H1 (cell line): ENCODE measurements around the gene TTC33. TPM values are rescaled to one million over a fixed set of nuclear protein-coding genes. Genes with fewer than 3 reads are reported as not detected.

ENCODE experiments used
- CTCF ChIA-PET: fragments of 300-600 bp; sonication (Branson Sonifier 250); formaldehyde crosslinking; loops from one replicate; lab custom pipeline; 2021; ENCODE audit not compliant: partially characterized antibody; lab: Charles Lee
- POLR2A ChIA-PET: fragments of 300-600 bp; sonication (Branson Sonifier 250); formaldehyde crosslinking; loops from one replicate; lab custom pipeline; 2021; ENCODE audit warnings: inconsistent platforms; ENCODE audit not compliant: partially characterized antibody; lab: Charles Lee
- DNase-seq, 2 experiments: peaks; one replicate each; pipeline versions ENCODE4 v3.0.0 to v3.0.0-alpha.2; 2010 to 2022; ENCODE audit warnings: low spot score in 2 of 2, low read depth in 1 of 2, mixed read lengths in 1 of 2
- FAIRE-seq: peaks from 2 replicates; lab custom pipeline; 2011; peaks lifted over from hg19 to GRCh38; lab: Jason Lieb, UNC
- H2AFZ ChIP-seq: 2 replicates; pipeline ENCODE4 v1.8.1; 2012; ENCODE audit warnings: low read length, inconsistent platforms
- H2AK5ac ChIP-seq: 2 replicates; pipeline ENCODE4 v1.6.1; 2013; ENCODE audit warnings: low read depth, low read length
- H2BK120ac ChIP-seq: replicated peaks from 2 replicates; pipeline ENCODE3; 2013; ENCODE audit warnings: low read depth, low read length, inconsistent platforms
- H2BK12ac ChIP-seq: 2 replicates; pipeline ENCODE4 v1.6.1; 2013; ENCODE audit warnings: low read depth, low read length
- H2BK15ac ChIP-seq: 2 replicates; pipeline ENCODE4 v1.6.1; 2013; ENCODE audit warnings: low read length
- H2BK20ac ChIP-seq: 2 replicates; pipeline ENCODE4 v1.6.1; 2013; ENCODE audit warnings: low read length
- H2BK5ac ChIP-seq: 2 replicates; pipeline ENCODE4 v1.6.1; 2013; ENCODE audit warnings: low read depth, low read length
- H3K14ac ChIP-seq: 2 replicates; pipeline ENCODE4 v1.6.1; 2013; ENCODE audit warnings: inconsistent platforms; ENCODE audit not compliant: insufficient read length
- H3K18ac ChIP-seq: 2 replicates; pipeline ENCODE4 v1.6.1; 2013; ENCODE audit warnings: low read length; ENCODE audit errors: extremely low read depth
- H3K23ac ChIP-seq: 2 replicates; pipeline ENCODE4 v1.6.1; 2013; ENCODE audit warnings: inconsistent platforms; ENCODE audit not compliant: insufficient read length
- H3K23me2 ChIP-seq: 2 replicates; pipeline ENCODE4 v1.6.1; 2013; ENCODE audit warnings: low read depth, low read length
- H3K27ac ChIP-seq: 2 replicates; pipeline ENCODE4 v1.6.1; 2011; ENCODE audit warnings: low read depth, low read length, inconsistent platforms
- H3K27me3 ChIP-seq, 4 experiments: replicated peaks in 1 of 4; 1 replicate in 1 of 4; 2 replicates in 3 of 4; pipeline versions ENCODE4 v1.6.1 to v1.8.1; 2011 to 2013; ENCODE audit warnings: low read length in 3 of 4, mild to moderate bottlenecking in 3 of 4, inconsistent platforms in 2 of 4, mixed read lengths in 2 of 4, moderate library complexity in 1 of 4; ENCODE audit not compliant: control insufficient read depth in 3 of 4, insufficient read depth in 3 of 4; ENCODE audit errors: extremely low read depth in 1 of 4
- H3K36me3 ChIP-seq, 4 experiments: 2 replicates each; pipeline versions ENCODE4 v1.6.1 to v1.8.1; 2011 to 2013; ENCODE audit warnings: mild to moderate bottlenecking in 4 of 4, low read length in 3 of 4, moderate library complexity in 2 of 4, control low read depth in 1 of 4, inconsistent platforms in 1 of 4; ENCODE audit not compliant: insufficient read depth in 4 of 4, control insufficient read depth in 2 of 4
- H3K4ac ChIP-seq: replicated peaks from 2 replicates; pipeline ENCODE3; 2013; ENCODE audit warnings: low read length, low read depth, mixed read lengths, inconsistent platforms; ENCODE audit not compliant: insufficient read length
- H3K4me1 ChIP-seq, 4 experiments: replicated peaks in 1 of 4; 1 replicate in 1 of 4; 2 replicates in 3 of 4; pipeline versions ENCODE4 v1.6.1 to v1.8.1; 2011 to 2013; ENCODE audit warnings: low read length in 3 of 4, inconsistent platforms in 2 of 4, mixed read lengths in 1 of 4; ENCODE audit not compliant: insufficient read depth in 4 of 4, control insufficient read depth in 3 of 4
- H3K4me2 ChIP-seq, 2 experiments: 2 replicates each; pipeline versions ENCODE4 v1.6.1 to v1.8.1; 2011 to 2013; ENCODE audit warnings: low read depth in 2 of 2, low read length in 2 of 2, control low read depth in 1 of 2, inconsistent platforms in 1 of 2, mild to moderate bottlenecking in 1 of 2; ENCODE audit not compliant: insufficient read depth in 1 of 2
- H3K4me3 ChIP-seq, 4 experiments: fragments of 200-600, 300-600 bp in 1 of 4; sonication (generic), shearing (Covaris generic), sonication (Bioruptor Twin) in 1 of 4; 2 replicates each; pipeline versions ENCODE4 v1.5.1 to v1.8.1; 2011 to 2016; ENCODE audit warnings: low read length in 4 of 4, low read depth in 3 of 4, control low read depth in 2 of 4, inconsistent platforms in 2 of 4, mild to moderate bottlenecking in 2 of 4, mixed read lengths in 1 of 4, moderate library complexity in 1 of 4; ENCODE audit not compliant: insufficient read depth in 2 of 4; ENCODE audit errors: extremely low read depth in 1 of 4
- H3K56ac ChIP-seq: replicated peaks from 2 replicates; pipeline ENCODE3; 2013; ENCODE audit warnings: low read depth, mild to moderate bottlenecking, mixed read lengths, low read length, inconsistent platforms; ENCODE audit not compliant: insufficient read length
- H3K79me1 ChIP-seq: 2 replicates; pipeline ENCODE4 v1.6.1; 2013; ENCODE audit warnings: low read depth, low read length, control low read depth
- H3K79me2 ChIP-seq, 2 experiments: 2 replicates each; pipeline versions ENCODE4 v1.6.1 to v1.8.1; 2012 to 2013; ENCODE audit warnings: low read length in 2 of 2, mild to moderate bottlenecking in 2 of 2, inconsistent platforms in 1 of 2; ENCODE audit not compliant: insufficient read depth in 2 of 2, control insufficient read depth in 1 of 2
- H3K9ac ChIP-seq, 4 experiments: replicated peaks in 1 of 4; 1 replicate in 1 of 4; 2 replicates in 3 of 4; pipeline versions ENCODE4 v1.6.1 to v1.8.1; 2011 to 2013; ENCODE audit warnings: low read depth in 3 of 4, low read length in 3 of 4, control low read depth in 2 of 4, mild to moderate bottlenecking in 2 of 4, moderate library complexity in 2 of 4, inconsistent platforms in 1 of 4; ENCODE audit errors: extremely low read depth in 1 of 4
- H3K9me3 ChIP-seq, 2 experiments: 2 replicates each; pipeline versions ENCODE4 v1.6.1 to v1.8.1; 2012 to 2013; ENCODE audit warnings: mild to moderate bottlenecking in 2 of 2, moderate library complexity in 2 of 2, control low read depth in 1 of 2, inconsistent platforms in 1 of 2, low read depth in 1 of 2, low read length in 1 of 2, mixed read lengths in 1 of 2; ENCODE audit not compliant: insufficient read depth in 2 of 2
- H4K20me1 ChIP-seq, 2 experiments: replicated peaks in 1 of 2; 2 replicates each; pipeline versions ENCODE3 to v1.8.1; 2011 to 2013; ENCODE audit warnings: inconsistent platforms in 2 of 2, low read length in 2 of 2, mild to moderate bottlenecking in 1 of 2; ENCODE audit not compliant: insufficient read depth in 2 of 2, control insufficient read depth in 1 of 2
- H4K5ac ChIP-seq: 2 replicates; pipeline ENCODE4 v1.6.1; 2013; ENCODE audit warnings: low read length, low read depth, mixed read lengths, inconsistent platforms; ENCODE audit not compliant: insufficient read length
- H4K8ac ChIP-seq: 2 replicates; pipeline ENCODE4 v1.8.0; 2013; ENCODE audit warnings: mild to moderate bottlenecking, moderate library complexity, low read length, inconsistent platforms; ENCODE audit not compliant: insufficient read depth; ENCODE audit errors: extremely low read depth
- H4K91ac ChIP-seq: replicated peaks from 2 replicates; pipeline ENCODE3; 2013; ENCODE audit warnings: low read length, mixed read lengths, inconsistent platforms; ENCODE audit not compliant: insufficient read length
- CREB1 ChIP-seq: IDR thresholded peaks from 2 replicates; pipeline ENCODE4 v1.6.1; 2012; ENCODE audit warnings: inconsistent platforms
- EGR1 ChIP-seq: IDR thresholded peaks from 2 replicates; pipeline ENCODE4 v1.6.1; 2011; ENCODE audit warnings: low read depth, low read length, borderline replicate concordance
- FOSL1 ChIP-seq: IDR thresholded peaks from 2 replicates; pipeline ENCODE4 v1.6.1; 2011; ENCODE audit warnings: mild to moderate bottlenecking, low read depth, low read length, moderate library complexity; ENCODE audit not compliant: insufficient read depth
- GABPA ChIP-seq: IDR thresholded peaks from 2 replicates; pipeline ENCODE4 v1.6.1; 2011; ENCODE audit warnings: mild to moderate bottlenecking, low read length, moderate library complexity, borderline replicate concordance; ENCODE audit not compliant: insufficient read depth
- GTF2F1 ChIP-seq: IDR thresholded peaks from 2 replicates; pipeline ENCODE4 v1.6.1; 2012; ENCODE audit warnings: low read depth, low read length, improper control_type of control experiment, borderline replicate concordance
- HDAC6 ChIP-seq: IDR thresholded peaks from one replicate; pipeline ENCODE4 v1.7.1; 2012; ENCODE audit warnings: low read depth, mild to moderate bottlenecking, inconsistent platforms, low read length, moderate library complexity
- KDM5A ChIP-seq: fragments of 200-600 bp; IDR thresholded peaks from 2 replicates; pipeline ENCODE4 v1.7.1; 2012; ENCODE audit warnings: mild to moderate bottlenecking, low read length, inconsistent platforms, mixed read lengths
- NANOG ChIP-seq: IDR thresholded peaks from 2 replicates; pipeline ENCODE4 v1.6.1; 2011; ENCODE audit warnings: low read length, low read depth, mild to moderate bottlenecking, inconsistent platforms; ENCODE audit not compliant: insufficient read depth, poor library complexity, severe bottlenecking
- RBBP5 ChIP-seq: IDR thresholded peaks from 2 replicates; pipeline ENCODE4 v1.7.1; 2012; ENCODE audit warnings: low read depth, mild to moderate bottlenecking, inconsistent platforms, low read length, moderate library complexity, borderline replicate concordance
- RFX5 ChIP-seq: IDR thresholded peaks from 2 replicates; pipeline ENCODE4 v1.6.1; 2011; ENCODE audit warnings: low read depth, low read length, improper control_type of control experiment, borderline replicate concordance
- SIRT6 ChIP-seq: IDR thresholded peaks from one replicate; pipeline ENCODE4 v1.7.1; 2012; ENCODE audit warnings: low read length, inconsistent platforms
- WGBS, 2 experiments: shearing (Covaris generic) in 1 of 2; methylation state at CpG; one replicate each; pipeline versions ENCODE4 v1.1.6 to v1.1.7; 2013 to 2015; ENCODE audit warnings: low lambda C conversion rate in 2 of 2, mixed read lengths in 2 of 2, inconsistent platforms in 1 of 2, low coverage in 1 of 2, missing lambda C conversion rate in 1 of 2; ENCODE audit not compliant: insufficient replicate concordance in 2 of 2, insufficient coverage in 1 of 2, insufficient read length in 1 of 2; ENCODE audit errors: extremely low coverage in 1 of 2, missing lambda C conversion rate in 1 of 2; 5-methylcytosine and 5-hydroxymethylcytosine counted together
- polyA plus RNA-seq, 7 experiments: library from polyadenylated mRNA; depleted of rRNA in 3 of 7; stranded (reverse) in 5 of 7; unstranded in 2 of 7; fragments of >200 nt in 5 of 7; fragments of 200-250 nt in 2 of 7; gene quantifications; 1 replicate in 5 of 7; 2 replicates in 1 of 7; 4 replicates in 1 of 7; pipeline versions ENCODE4 v1.2.1 to v1.2.3, GENCODE V29; 2011 to 2013; ENCODE audit warnings: missing spikeins in 2 of 7, mixed read lengths in 2 of 7
- total RNA-seq: library from RNA; stranded (reverse); fragmentation: NEBNext Ultra II Directional; extraction: Animal tissue kit (Norgen Biotek cat#: 25700); gene quantifications from 2 replicates; pipeline ENCODE4 v1.2.1, GENCODE V29; 2021

The TTC33 gene
- total and polyA plus RNA-seq, 2 of the 8 experiments (the other 6 are each of a cell fraction or from before 2014, with no cell fraction given), result 1.2 to 12.6 TPM

DNA sequence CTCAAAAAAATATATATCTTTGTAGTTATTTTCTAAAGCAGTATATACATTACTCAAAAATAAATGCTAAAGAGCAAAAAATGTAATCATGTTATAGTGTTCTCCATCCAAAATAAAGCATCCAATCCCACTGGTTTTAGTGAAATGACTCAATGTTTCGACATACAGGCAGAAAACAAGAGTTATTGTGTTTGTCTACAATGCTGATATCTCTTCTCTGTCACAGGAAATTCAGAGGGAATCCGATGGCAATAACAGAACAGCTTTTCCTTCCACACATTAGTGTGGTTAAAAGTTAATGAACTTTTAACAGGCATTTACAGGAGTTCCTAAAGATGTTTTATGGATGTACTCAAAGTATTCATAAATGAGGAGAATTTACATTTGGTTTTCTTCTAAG lies 12.0 kb downstream of the TTC33 start:
- ChIA-PET POLR2A (no interaction called here), CTCF (interaction anchor here (0.7 kb wide), 1 partner anchor 161 kb away, joined by 3 read pairs; no protein-coding TSS in a partner anchor)
- Histone ChIP-seq H3K4me1 (no peaks in the 10 kb centered on the region), H4K8ac (no peak overlapping the region), H2BK120ac (no peak overlapping the region), H3K27ac (no peak overlapping the region), H3K4ac (no peak overlapping the region), H3K79me1 (no peaks in the 10 kb centered on the region), H2AK5ac (no peak overlapping the region), H3K18ac (no peak overlapping the region), H3K36me3 (no peaks in the 10 kb centered on the region; a peak in 2 of 8 replicates), H3K14ac (no peak overlapping the region), H3K23me2 (no peaks in the 10 kb centered on the region), H3K4me3 (no peak overlapping the region), H2BK5ac (no peak overlapping the region), H3K4me2 (no peak overlapping the region), H3K9ac (no peak overlapping the region), H4K5ac (no peak overlapping the region), H3K27me3 (no peaks in the 10 kb centered on the region), H3K56ac (no peak overlapping the region), H3K79me2 (no peaks in the 10 kb centered on the region), H4K91ac (no peak overlapping the region), H2AFZ (no peak overlapping the region), H3K23ac (no peak overlapping the region), H3K9me3 (no peaks in the 10 kb centered on the region), H4K20me1 (no peaks in the 10 kb centered on the region), H2BK20ac (no peak overlapping the region), H2BK12ac (no peak overlapping the region), H2BK15ac (no peak overlapping the region)
- WGBS, 2 experiments, result 84% methylated on average over 2 of the region's 2 CpGs; no CpG with 5 or more reads in 1 of the 2 experiments
- TF ChIP-seq CREB1 (no peak), HDAC6 (no peak), RBBP5 (no peak), FOSL1 (no peak), GTF2F1 (no peak), GABPA (no peak), SIRT6 (no peak), NANOG (no peak), KDM5A (no peak), EGR1 (no peak), RFX5 (no peak)
- DNase-seq (no peak), FAIRE-seq (no peak)
